MM.1S (cell line): ENCODE measurements around the gene KCTD17.

ENCODE experiments used
- EZH2 ChIP-seq: fragments of 300-600 bp; sonication (generic); optimal IDR thresholded peaks from 2 replicates; pipeline ENCODE3; 2017; ENCODE audit warnings: low read depth, mild to moderate bottlenecking, antibody characterized with exemption, low read length, mixed read lengths
- EZH2phosphoT487 ChIP-seq: fragments of 300-600 bp; sonication (generic); IDR thresholded peaks from 2 replicates; pipeline ENCODE4 v1.6.1; 2018; ENCODE audit warnings: antibody characterized with exemption, low read length
- TF ChIP-seq, protein P1 (sequence below): fragments of 300-600 bp; sonication (generic); IDR thresholded peaks from 2 replicates; pipeline ENCODE4 v1.5.1; 2016; ENCODE audit warnings: antibody characterized with exemption, low read length, mixed read lengths

DNA sequence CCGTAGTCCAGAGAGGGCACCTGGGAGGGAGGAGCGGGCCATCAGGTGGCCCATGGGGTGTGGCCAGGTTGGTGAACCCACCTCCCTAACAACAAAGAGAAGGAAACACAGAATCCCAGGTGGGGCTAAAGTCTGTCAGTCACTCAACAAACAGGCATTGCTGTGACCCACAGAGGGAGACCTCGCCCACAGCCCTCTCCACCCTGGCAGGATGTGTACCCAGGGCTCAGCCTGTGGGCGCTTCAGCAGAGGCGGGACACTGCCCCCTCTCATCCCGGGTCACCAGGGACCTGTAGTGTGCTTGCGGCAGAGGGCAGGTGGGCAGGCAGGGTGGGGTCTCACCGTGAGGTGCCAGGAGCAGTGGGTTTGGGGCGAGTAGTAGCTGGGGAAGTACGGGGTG lies 32.8 kb downstream of the KCTD17 start:
- TF ChIP-seq, protein P1, sequence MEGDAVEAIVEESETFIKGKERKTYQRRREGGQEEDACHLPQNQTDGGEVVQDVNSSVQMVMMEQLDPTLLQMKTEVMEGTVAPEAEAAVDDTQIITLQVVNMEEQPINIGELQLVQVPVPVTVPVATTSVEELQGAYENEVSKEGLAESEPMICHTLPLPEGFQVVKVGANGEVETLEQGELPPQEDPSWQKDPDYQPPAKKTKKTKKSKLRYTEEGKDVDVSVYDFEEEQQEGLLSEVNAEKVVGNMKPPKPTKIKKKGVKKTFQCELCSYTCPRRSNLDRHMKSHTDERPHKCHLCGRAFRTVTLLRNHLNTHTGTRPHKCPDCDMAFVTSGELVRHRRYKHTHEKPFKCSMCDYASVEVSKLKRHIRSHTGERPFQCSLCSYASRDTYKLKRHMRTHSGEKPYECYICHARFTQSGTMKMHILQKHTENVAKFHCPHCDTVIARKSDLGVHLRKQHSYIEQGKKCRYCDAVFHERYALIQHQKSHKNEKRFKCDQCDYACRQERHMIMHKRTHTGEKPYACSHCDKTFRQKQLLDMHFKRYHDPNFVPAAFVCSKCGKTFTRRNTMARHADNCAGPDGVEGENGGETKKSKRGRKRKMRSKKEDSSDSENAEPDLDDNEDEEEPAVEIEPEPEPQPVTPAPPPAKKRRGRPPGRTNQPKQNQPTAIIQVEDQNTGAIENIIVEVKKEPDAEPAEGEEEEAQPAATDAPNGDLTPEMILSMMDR: no peak
- TF ChIP-seq EZH2 (no peak), EZH2phosphoT487 (no peak)
